HepG2 (cell line): ENCODE results near the gene SKIL. TPM values are rescaled to one million over a fixed set of nuclear protein-coding genes. Genes with fewer than 3 reads are reported as not detected.

ENCODE experiments used
- ELF1 ChIP-seq: sonication (generic); formaldehyde crosslinking; IDR thresholded peaks from 2 replicates; pipeline ENCODE4 v1.4.0; 2020; ENCODE audit warnings: missing genetic modification reagents
- HINFP ChIP-seq: sonication (generic); formaldehyde crosslinking; IDR thresholded peaks from 2 replicates; pipeline ENCODE4 v1.4.0; 2020; ENCODE audit warnings: low read depth, mild to moderate bottlenecking, missing genetic modification reagents
- KLF16 ChIP-seq, 2 experiments: sonication (generic) in 1 of 2; formaldehyde crosslinking in 1 of 2; IDR thresholded peaks; 2 replicates each; pipeline versions ENCODE4 v1.6.1 to v1.8.0; 2016 to 2023; ENCODE audit warnings: missing genetic modification reagents in 2 of 2, missing compliant biosample characterization in 1 of 2
- PAXIP1 ChIP-seq: sonication (generic); formaldehyde crosslinking; conservative IDR thresholded peaks from 2 replicates; pipeline ENCODE4 v1.4.0; 2020; ENCODE audit warnings: mild to moderate bottlenecking, missing genetic modification reagents, moderate library complexity
- RCOR2 ChIP-seq: IDR thresholded peaks from 2 replicates; pipeline ENCODE4 v1.6.1; 2016; ENCODE audit warnings: missing biosample characterization, missing genetic modification reagents
- TMF1 ChIP-seq: sonication (generic); formaldehyde crosslinking; IDR thresholded peaks from 2 replicates; pipeline ENCODE4 v1.8.1; 2022; ENCODE audit warnings: low read depth, missing genetic modification reagents
- ZEB1 ChIP-seq: IDR thresholded peaks from 2 replicates; pipeline ENCODE4 v1.6.1; 2012; ENCODE audit warnings: mild to moderate bottlenecking, low read depth, inconsistent platforms; ENCODE audit not compliant: insufficient replicate concordance
- ZNF33A ChIP-seq: sonication (generic); formaldehyde crosslinking; IDR thresholded peaks from 2 replicates; pipeline ENCODE4 v1.5.1; 2020; ENCODE audit warnings: missing genetic modification reagents, mild to moderate bottlenecking, moderate library complexity, borderline replicate concordance
- ZNF788 ChIP-seq: sonication (generic); formaldehyde crosslinking; IDR thresholded peaks from 2 replicates; pipeline ENCODE4 v1.5.0; 2020; ENCODE audit warnings: mild to moderate bottlenecking, missing genetic modification reagents, borderline replicate concordance
- polyA plus RNA-seq, 8 experiments: library from polyadenylated mRNA; depleted of rRNA in 3 of 8; stranded (reverse) in 7 of 8; unstranded in 1 of 8; fragments of >200 nt; fragmentation: Illumina TruSeq in 4 of 8; extraction: Trizol in 4 of 8; gene quantifications; 2 replicates each; pipeline versions ENCODE4 v1.2.1 to v1.2.3, GENCODE V29; 2011 to 2016; ENCODE audit warnings: low read depth in 4 of 8, missing spikeins in 1 of 8, mixed read lengths in 1 of 8; ENCODE audit not compliant: insufficient read depth in 1 of 8
- total RNA-seq, 5 experiments: library from RNA; depleted of rRNA; stranded (reverse); fragments of >200 nt; fragmentation: Illumina TruSeq; extraction: Trizol; gene quantifications; 2 replicates each; pipeline ENCODE4 v1.2.3, GENCODE V29; 2016; ENCODE audit warnings: low read depth in 1 of 5
- TF ChIP-seq, protein P1 (sequence below), 2 experiments: sonication (generic) in 1 of 2; formaldehyde crosslinking in 1 of 2; IDR thresholded peaks; 2 replicates each; pipeline versions ENCODE4 v1.5.1 to v1.6.1; 2011 to 2020; ENCODE audit warnings: borderline replicate concordance in 1 of 2, low read depth in 1 of 2, low read length in 1 of 2, mild to moderate bottlenecking in 1 of 2, missing genetic modification reagents in 1 of 2, moderate library complexity in 1 of 2
- TF ChIP-seq, protein P2 (sequence below): sonication (generic); formaldehyde crosslinking; IDR thresholded peaks from 2 replicates; pipeline ENCODE4 v1.4.0; 2020; ENCODE audit warnings: missing genetic modification reagents
- TF ChIP-seq, protein P3 (sequence below): sonication (generic); formaldehyde crosslinking; IDR thresholded peaks from 2 replicates; pipeline ENCODE4 v1.4.0; 2020; ENCODE audit warnings: mild to moderate bottlenecking, missing genetic modification reagents

SKIL gene
- total and polyA plus RNA-seq, 2 of the 13 experiments (the other 11 are each of a cell fraction or from before 2014, with no cell fraction given) = 5.2 to 20.7 TPM

DNA sequence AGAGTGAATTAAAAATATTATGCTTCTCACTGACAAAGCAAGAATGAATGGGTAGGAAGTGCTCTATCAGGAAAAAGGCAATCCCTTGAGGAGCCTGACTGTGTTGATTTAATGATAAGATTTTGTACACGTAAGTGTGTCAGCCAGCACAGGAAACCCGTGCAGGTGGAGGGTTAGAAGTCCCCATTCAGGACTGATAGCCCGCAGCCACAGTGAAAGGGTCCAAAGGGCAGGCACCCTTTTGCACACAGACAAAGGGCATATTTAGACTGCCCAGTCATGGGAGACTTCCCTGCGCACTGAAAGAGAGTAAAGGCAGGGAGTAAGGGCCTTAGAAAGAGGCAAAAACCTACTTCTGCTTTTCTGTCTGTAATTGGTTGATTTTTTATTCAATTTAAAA, 26.4 kb upstream of the SKIL start (continued):
- TF ChIP-seq, protein P1, sequence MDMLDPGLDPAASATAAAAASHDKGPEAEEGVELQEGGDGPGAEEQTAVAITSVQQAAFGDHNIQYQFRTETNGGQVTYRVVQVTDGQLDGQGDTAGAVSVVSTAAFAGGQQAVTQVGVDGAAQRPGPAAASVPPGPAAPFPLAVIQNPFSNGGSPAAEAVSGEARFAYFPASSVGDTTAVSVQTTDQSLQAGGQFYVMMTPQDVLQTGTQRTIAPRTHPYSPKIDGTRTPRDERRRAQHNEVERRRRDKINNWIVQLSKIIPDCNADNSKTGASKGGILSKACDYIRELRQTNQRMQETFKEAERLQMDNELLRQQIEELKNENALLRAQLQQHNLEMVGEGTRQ (IDR thresholded peaks at IDR 0.05; ENCODE audit: low read depth, low read length) = no peak
- TF ChIP-seq, protein P1 (CRISPR knock-in tag; IDR thresholded peaks at IDR 0.05; ENCODE audit: borderline replicate concordance) = 0 out of 2 replicates have a peak, but pooled peaks have one; percentile 11
- peak; percentile 82 for TF ChIP-seq RCOR2 (CRISPR knock-in tag)
- 0 out of 2 replicates have a peak, but pooled peaks have one; percentile 26 for TF ChIP-seq ZNF33A (CRISPR knock-in tag)
- peak; percentile 50; the same call in 1 of the 2 replicates for TF ChIP-seq ELF1 (CRISPR knock-in tag)
- TF ChIP-seq ZEB1 = peak; percentile 68
- TF ChIP-seq, protein P2, sequence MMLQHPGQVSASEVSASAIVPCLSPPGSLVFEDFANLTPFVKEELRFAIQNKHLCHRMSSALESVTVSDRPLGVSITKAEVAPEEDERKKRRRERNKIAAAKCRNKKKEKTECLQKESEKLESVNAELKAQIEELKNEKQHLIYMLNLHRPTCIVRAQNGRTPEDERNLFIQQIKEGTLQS (CRISPR knock-in tag) = peak; percentile 54; the same call in 1 of the 2 replicates
- peak in 1 of 2 experiments; percentile 37; a peak in 1 of 4 replicates for TF ChIP-seq KLF16 (CRISPR knock-in tag; IDR thresholded peaks at IDR 0.05)
- TF ChIP-seq, protein P3, sequence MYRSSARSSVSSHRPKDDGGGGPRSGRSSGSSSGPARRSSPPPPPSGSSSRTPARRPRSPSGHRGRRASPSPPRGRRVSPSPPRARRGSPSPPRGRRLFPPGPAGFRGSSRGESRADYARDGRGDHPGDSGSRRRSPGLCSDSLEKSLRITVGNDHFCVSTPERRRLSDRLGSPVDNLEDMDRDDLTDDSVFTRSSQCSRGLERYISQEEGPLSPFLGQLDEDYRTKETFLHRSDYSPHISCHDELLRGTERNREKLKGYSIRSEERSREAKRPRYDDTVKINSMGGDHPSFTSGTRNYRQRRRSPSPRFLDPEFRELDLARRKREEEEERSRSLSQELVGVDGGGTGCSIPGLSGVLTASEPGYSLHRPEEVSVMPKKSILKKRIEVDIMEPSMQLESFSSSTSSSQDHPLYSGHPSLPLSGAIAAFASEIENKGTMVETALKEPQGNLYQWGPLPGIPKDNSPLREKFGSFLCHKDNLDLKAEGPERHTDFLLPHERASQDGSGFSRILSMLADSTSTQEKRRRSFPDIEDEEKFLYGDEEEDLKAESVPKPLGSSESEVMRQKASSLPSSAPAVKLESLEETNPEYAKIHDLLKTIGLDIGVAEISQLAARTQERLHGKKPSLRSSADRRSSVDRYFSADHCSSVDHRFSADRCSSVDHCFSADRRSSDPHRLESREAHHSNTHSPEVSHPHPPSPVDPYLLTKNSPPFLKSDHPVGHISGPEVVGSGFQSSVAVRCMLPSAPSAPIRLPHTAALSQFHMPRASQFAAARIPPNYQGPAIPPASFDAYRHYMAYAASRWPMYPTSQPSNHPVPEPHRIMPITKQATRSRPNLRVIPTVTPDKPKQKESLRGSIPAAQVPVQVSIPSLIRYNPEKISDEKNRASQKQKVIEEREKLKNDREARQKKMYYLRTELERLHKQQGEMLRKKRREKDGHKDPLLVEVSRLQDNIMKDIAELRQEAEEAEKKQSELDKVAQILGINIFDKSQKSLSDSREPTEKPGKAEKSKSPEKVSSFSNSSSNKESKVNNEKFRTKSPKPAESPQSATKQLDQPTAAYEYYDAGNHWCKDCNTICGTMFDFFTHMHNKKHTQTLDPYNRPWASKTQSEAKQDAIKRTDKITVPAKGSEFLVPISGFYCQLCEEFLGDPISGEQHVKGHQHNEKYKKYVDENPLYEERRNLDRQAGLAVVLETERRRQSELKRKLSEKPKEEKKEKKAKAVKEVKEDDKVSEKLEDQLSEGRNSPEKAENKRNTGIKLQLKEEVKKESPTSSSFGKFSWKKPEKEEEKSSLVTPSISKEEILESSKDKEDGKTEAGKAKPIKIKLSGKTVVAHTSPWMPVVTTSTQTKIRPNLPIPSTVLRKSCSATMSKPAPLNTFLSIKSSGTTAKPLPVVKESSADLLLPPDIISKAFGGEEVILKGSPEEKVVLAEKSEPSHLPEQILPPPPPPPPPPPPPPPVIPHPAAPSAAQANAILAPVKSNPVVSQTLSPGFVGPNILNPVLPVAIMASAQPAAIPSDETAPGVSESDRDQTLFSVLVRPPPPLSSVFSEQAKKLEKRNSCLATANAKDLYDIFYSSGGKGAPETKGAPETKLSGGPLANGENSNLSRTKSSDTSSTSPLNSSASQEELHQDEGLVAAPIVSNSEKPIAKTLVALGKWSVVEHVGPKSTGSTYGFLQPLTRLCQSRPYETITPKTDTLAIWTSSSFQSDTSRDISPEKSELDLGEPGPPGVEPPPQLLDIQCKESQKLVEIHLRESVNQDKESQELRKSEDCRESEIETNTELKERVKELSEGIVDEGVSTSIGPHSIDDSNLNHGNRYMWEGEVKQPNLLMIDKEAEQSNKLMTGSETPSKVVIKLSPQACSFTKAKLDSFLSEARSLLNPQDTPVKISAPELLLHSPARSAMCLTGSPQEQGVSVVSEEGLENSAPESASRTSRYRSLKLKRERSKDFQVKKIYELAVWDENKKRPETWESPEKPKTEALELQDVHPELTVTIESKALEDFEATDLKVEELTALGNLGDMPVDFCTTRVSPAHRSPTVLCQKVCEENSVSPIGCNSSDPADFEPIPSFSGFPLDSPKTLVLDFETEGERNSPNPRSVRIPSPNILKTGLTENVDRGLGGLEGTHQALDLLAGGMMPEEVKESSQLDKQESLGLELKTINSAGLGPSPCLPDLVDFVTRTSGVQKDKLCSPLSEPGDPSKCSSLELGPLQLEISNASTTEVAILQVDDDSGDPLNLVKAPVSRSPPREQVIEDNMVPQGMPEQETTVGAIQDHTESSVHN (CRISPR knock-in tag) = no peak
- no peak for TF ChIP-seq HINFP
- TF ChIP-seq PAXIP1 (CRISPR knock-in tag) = peak; percentile 96
- TF ChIP-seq ZNF788 (CRISPR knock-in tag) = peak; percentile 59; the same call in 1 of the 2 replicates
- no peak for TF ChIP-seq TMF1 (CRISPR knock-in tag)
